Measurements from ENCODE around the gene PLEKHM3.

DNA sequence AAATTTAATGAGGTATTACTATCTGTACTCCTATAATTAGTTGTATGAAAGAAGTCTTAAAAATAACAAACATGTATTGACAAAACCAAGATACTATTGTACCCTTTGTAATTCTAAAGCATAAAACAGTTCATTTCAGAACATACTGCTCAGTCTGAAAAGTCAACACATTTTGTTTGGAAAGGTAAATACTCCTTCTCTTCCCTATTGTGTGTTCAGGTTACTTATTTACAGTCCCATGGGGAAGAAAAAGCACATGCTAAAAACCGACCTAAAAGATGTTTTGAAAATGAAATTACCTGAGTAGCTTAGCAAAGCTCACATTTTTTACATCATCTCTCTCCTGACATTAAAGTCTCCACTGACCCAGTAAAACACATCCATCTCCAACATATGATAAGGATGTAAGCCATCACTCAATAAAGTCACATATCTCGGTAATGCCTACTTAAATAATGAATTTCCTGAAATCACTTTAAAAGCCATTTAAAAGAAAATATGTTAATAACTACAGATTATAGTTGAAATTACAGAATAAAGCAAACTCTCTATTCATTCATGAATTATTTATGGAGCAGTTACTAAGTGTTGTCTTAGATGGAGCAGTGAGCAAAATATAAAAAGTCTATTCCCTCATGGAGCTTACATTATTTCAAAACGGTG, 180.0 kb downstream of the PLEKHM3 start:
- no peak for TF ChIP-seq TAF1 (IDR thresholded peaks at IDR 0.05; ENCODE audit: low read depth, low read length)
- TF ChIP-seq POLR2A (IDR thresholded peaks at IDR 0.05; ENCODE audit: low read depth, low read length) = no peak
- TF ChIP-seq POLR2AphosphoS5 (IDR thresholded peaks at IDR 0.05; ENCODE audit: low read depth, low read length) = no peak
- no peak for TF ChIP-seq SPI1 (IDR thresholded peaks at IDR 0.05; ENCODE audit: low read depth, low read length)
- no peak for TF ChIP-seq POU2F2 (IDR thresholded peaks at IDR 0.05; ENCODE audit: low read depth, low read length)

All from GM12891 (cell line).